ENCODE results near the gene CD4.
A peak's percentile ranks its signal among the peaks of the same experiment; 100 is the strongest.

Gene CD4

GRCh38 chr12:6817098-6817497 lies 27.8 kb downstream of the CD4 start:
- no peak for DNase-seq (ENCODE audit: low read depth)

- DNase-seq (ENCODE audit: low read depth): no peak
Measured at GRCh38 chr12:6817662-6818157, 28.4 kb downstream of the CD4 start.

- DNase-seq (ENCODE audit: low read depth): no peak
Measured at GRCh38 chr12:6818222-6818621, 28.9 kb downstream of the CD4 start.

- no peak for DNase-seq (ENCODE audit: low read depth)
Measured at GRCh38 chr12:6818645-6819044, 29.3 kb downstream of the CD4 start.

GRCh38 chr12:6819106-6820030 lies 30.0 kb downstream of the CD4 start:
- DNase-seq (ENCODE audit: low read depth): no peak

GRCh38 chr12:6820166-6820565 lies 30.8 kb downstream of the CD4 start:
- no peak for DNase-seq (ENCODE audit: low read depth)

GRCh38 chr12:6821591-6822425 lies 32.5 kb downstream of the CD4 start, which contains the start of gene GPR162:
GPR162 (plus strand) TSS chr12:6821821; CDS start chr12:6823899, 2,078 bp downstream.
- DNase-seq (ENCODE audit: low read depth): no peak

- no peak for DNase-seq (ENCODE audit: low read depth)
Measured at GRCh38 chr12:6822426-6823135, 33.3 kb downstream of the CD4 start.

GRCh38 chr12:6823182-6824084 lies 34.1 kb downstream of the CD4 start:
- no peak for DNase-seq (ENCODE audit: low read depth)

- DNase-seq (ENCODE audit: low read depth): no peak
Measured at GRCh38 chr12:6824085-6824775, 34.9 kb downstream of the CD4 start.

- no peak for DNase-seq (ENCODE audit: low read depth)
Measured at GRCh38 chr12:6824901-6825381, 35.6 kb downstream of the CD4 start.

- peak; percentile 63 for DNase-seq (ENCODE audit: low read depth)
Measured at GRCh38 chr12:6825398-6826124, 36.2 kb downstream of the CD4 start.

GRCh38 chr12:6826125-6826733 lies 36.9 kb downstream of the CD4 start:
- no peak for DNase-seq (ENCODE audit: low read depth)

- DNase-seq (ENCODE audit: low read depth): no peak
Measured at GRCh38 chr12:6826734-6827436, 37.6 kb downstream of the CD4 start.

GRCh38 chr12:6827437-6827911 lies 38.1 kb downstream of the CD4 start:
- DNase-seq (ENCODE audit: low read depth): no peak

GRCh38 chr12:6827982-6828780 lies 38.9 kb downstream of the CD4 start, which contains the start of gene P3H3:
P3H3 (plus strand) TSS chr12:6828407; CDS start chr12:6828441, 34 bp downstream.
- no peak for DNase-seq (ENCODE audit: low read depth)
